Osteocyte (in vitro differentiated cells): ENCODE results near the gene ADAR. TPM values are rescaled to one million over a fixed set of nuclear protein-coding genes. Genes with fewer than 3 reads are reported as not detected.

Experiments
- DNase-seq: peaks from one replicate; pipeline ENCODE4 v3.0.0; 2021; ENCODE audit warnings: mixed read lengths; ENCODE audit not compliant: unreplicated experiment; ENCODE audit errors: extremely low spot score
- H3K27ac Mint-ChIP-seq: one replicate; pipeline ENCODE4 v1.8.0; 2021; ENCODE audit warnings: mild to moderate bottlenecking, mixed read lengths; ENCODE audit not compliant: unreplicated experiment
- H3K27me3 Mint-ChIP-seq: one replicate; pipeline ENCODE4 v1.8.0; 2021; ENCODE audit warnings: mixed read lengths; ENCODE audit not compliant: unreplicated experiment
- H3K36me3 Mint-ChIP-seq: one replicate; pipeline ENCODE4 v1.8.0; 2021; ENCODE audit warnings: mixed read lengths; ENCODE audit not compliant: unreplicated experiment
- H3K4me1 Mint-ChIP-seq: one replicate; pipeline ENCODE4 v1.8.0; 2021; ENCODE audit warnings: mixed read lengths; ENCODE audit not compliant: unreplicated experiment
- H3K4me3 Mint-ChIP-seq: one replicate; pipeline ENCODE4 v1.8.0; 2021; ENCODE audit warnings: mild to moderate bottlenecking, moderate library complexity, mixed read lengths; ENCODE audit not compliant: unreplicated experiment
- H3K9me3 Mint-ChIP-seq: one replicate; pipeline ENCODE4 v1.8.0; 2021; ENCODE audit warnings: mixed read lengths; ENCODE audit not compliant: unreplicated experiment
- CTCF ChIP-seq: fragments of 200-600 bp; sonication (generic); IDR thresholded peaks from 2 replicates; pipeline ENCODE4 v1.5.0; 2021; ENCODE audit warnings: antibody characterized with exemption, mild to moderate bottlenecking, moderate library complexity
- total RNA-seq: library from RNA; stranded (reverse); gene quantifications from 2 replicates; pipeline ENCODE4 v1.2.1, GENCODE V29; 2021

The ADAR gene
- total RNA-seq, 1 donor from 2014 or later, result 188 TPM

DNA sequence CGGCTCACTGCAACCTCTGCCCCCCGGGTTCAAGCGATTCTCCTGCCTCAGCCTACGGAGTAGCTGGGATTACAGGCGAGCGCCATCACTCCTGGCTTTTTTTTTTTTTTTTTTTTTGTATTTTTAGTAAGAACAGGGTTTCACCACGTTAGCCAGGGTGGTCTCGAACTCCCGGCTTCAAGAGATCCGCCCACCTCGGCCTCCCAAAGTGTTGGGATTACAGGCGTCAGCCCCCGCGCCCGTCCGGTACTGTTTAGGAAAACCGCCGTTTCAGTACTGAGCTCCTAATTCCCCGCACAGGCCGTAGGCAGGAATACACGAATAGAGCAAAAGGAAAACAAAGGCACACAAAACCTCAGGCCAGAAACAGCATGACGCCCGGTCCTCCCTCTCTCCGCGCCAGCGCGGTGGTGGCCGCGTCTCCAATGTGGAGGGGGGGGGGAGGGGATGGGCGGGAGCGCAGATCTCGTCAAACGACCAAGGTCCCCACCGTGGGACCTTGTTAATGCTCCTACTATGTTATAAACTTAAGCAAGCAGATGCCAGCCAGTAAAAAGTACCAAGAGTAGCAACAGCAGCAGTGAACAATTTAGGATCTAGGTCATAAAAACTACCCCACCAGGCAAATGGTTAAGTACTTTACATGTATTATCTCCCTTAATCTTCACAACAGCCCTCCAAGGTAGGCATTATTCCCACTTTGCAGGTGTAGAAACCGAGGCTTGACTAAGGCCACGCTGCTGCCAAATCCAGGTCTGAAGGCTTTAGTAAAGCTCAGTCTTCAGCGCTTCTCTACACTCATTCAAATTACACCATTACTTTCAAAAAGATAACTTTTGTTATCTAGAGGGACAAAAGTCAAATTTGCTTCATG, 648 bp upstream of the ADAR start:
- Mint-ChIP-seq H3K27me3 (no peaks in the 10 kb centered on the region), H3K9me3 (no peaks in the 10 kb centered on the region), H3K27ac (peak overlapping the region; percentile 99), H3K4me1 (peaks cover 44% of the 10 kb centered on the region), H3K36me3 (peaks cover 3% of the 10 kb centered on the region), H3K4me3 (peak overlapping the region; percentile 93)
- TF ChIP-seq CTCF, result no peak
- peak; percentile 88 for DNase-seq

DNA sequence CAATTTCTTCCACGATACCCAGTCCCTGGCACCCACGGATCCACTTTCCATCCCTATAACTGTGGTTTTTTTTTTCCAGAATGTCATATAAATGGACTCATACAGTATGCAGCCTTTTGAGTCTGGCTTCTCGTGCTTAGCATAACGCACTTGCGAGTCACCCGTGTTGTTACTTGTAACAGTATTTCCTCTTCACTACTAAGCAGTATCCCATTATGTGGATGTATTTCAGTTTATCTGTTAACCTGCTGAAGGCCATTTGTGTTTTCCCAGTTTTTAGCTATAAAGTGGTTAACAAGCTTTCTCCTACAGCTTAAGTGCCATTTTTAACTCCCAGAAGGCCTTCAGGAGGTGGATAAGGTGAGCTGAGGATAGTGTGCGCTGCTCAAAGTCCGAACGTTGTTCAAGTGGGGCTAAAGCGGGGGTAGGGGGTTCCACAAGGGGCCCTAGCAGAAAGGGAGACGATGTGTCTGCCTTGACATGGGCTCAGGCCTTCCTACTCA, 829 bp downstream of the ADAR start:
- H3K36me3 Mint-ChIP-seq, result peaks cover 3% of the 10 kb centered on the region
- H3K4me1 Mint-ChIP-seq, result peaks cover 44% of the 10 kb centered on the region
- H3K4me3 Mint-ChIP-seq, result peak overlapping the region; percentile 93
- TF ChIP-seq CTCF, result no peak
- DNase-seq, result no peak
- no peaks in the 10 kb centered on the region for H3K27me3 Mint-ChIP-seq
- H3K27ac Mint-ChIP-seq, result peak overlapping the region; percentile 99
- no peaks in the 10 kb centered on the region for H3K9me3 Mint-ChIP-seq

DNA sequence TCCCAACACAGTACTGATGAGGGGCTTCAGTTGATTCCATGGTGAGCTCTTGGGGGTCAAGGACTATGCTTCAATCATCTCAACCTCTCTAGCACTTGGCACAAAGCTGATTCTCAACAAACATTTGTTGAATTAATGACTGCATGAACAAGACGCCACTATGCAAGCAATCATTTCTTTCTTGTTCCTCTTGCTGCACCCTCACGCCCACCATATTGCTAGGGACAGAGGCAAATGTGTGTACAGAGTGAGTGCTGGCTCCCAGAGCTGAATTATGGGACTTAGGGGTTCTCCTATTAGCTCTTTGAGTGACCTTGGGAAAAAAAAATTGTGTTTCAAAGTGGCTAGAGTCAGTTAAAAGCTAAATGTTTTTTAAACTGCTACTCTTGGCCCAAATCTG, 2.5 kb downstream of the ADAR start:
- H3K9me3 Mint-ChIP-seq, result no peaks in the 10 kb centered on the region
- H3K4me1 Mint-ChIP-seq, result peaks cover 40% of the 10 kb centered on the region
- no peak for DNase-seq
- peaks cover 18% of the 10 kb centered on the region for H3K36me3 Mint-ChIP-seq
- H3K27me3 Mint-ChIP-seq, result no peaks in the 10 kb centered on the region
- TF ChIP-seq CTCF, result no peak
- H3K4me3 Mint-ChIP-seq, result no peak overlapping the region
- H3K27ac Mint-ChIP-seq, result no peak overlapping the region

- H3K4me1 Mint-ChIP-seq, result peaks cover 34% of the 10 kb centered on the region
- no peak for TF ChIP-seq CTCF
Observed at GRCh38 chr1:154603317-154603716, 4.7 kb downstream of the ADAR start.

DNA sequence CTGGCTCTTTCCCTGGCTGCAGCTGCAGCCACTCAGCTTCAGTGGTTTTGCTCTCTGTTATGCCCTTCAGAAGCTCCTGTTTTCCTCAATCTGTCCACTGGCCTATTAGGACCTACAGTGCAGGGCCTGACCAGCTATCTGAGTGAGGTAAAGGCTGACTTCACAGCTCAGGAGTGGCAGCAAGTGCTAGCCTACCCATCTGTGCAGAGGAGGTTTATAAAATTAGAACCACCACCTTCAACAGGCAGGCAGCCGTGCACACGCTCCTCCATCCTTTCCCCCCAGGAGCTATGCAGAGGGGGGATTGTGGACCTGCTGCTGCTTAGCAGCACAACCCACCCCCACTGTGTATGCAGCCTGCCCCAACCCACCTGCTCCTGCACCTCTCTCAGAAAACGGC, 8.3 kb downstream of the ADAR start:
- no peak for TF ChIP-seq CTCF
- Mint-ChIP-seq H3K9me3 (no peaks in the 10 kb centered on the region), H3K4me1 (peaks cover 13% of the 10 kb centered on the region), H3K36me3 (peaks cover 40% of the 10 kb centered on the region), H3K4me3 (no peak overlapping the region), H3K27ac (no peak overlapping the region), H3K27me3 (no peaks in the 10 kb centered on the region)
- DNase-seq, result no peak

More at GRCh38 chr1:154603317-154603716, 4.7 kb downstream of the ADAR start:
- no peak overlapping the region for H3K4me3 Mint-ChIP-seq
- peaks cover 30% of the 10 kb centered on the region for H3K36me3 Mint-ChIP-seq
- DNase-seq, result no peak
- H3K27me3 Mint-ChIP-seq, result no peaks in the 10 kb centered on the region
- H3K27ac Mint-ChIP-seq, result no peak overlapping the region
- H3K9me3 Mint-ChIP-seq, result no peaks in the 10 kb centered on the region
